Airway epithelial cell (primary cell): ENCODE data around the gene RNASE12. TPM values are rescaled to one million over a fixed set of nuclear protein-coding genes. Genes with fewer than 3 reads are reported as not detected.

Experiments used
- total RNA-seq: library from RNA; depleted of rRNA; stranded (reverse); fragments of >200 nt; gene quantifications from 2 replicates; pipeline ENCODE4 v1.2.3, GENCODE V29; 2015

RNASE12 gene
- total RNA-seq = not detected in 2 replicates

GRCh38 chr14:20591235-20591634 lies at the start of gene RNASE12:
TSS of gene RNASE12 (minus strand) at chr14:20591376. CDS start at chr14:20590723, 653 bp downstream.

GRCh38 chr14:20587489-20588154 lies 3.6 kb downstream of the RNASE12 start, which contains the start of gene RNASE11:
TSS of gene RNASE11 (minus strand) at chr14:20588001.

GRCh38 chr14:20560961-20561360 lies 30.2 kb downstream of the RNASE12 start, which contains the start of gene RNASE9:
TSS of gene RNASE9 (minus strand) at chr14:20561047.

Other genes starting within 250 kb of the RNASE12 start
- 11.1 and 12.9 TPM in 2 replicates for gene PARP2, start 247.7 kb downstream of the RNASE12 start, total RNA-seq
- gene TEP1, start 177.9 kb downstream of the RNASE12 start, total RNA-seq = 5.5 and 8.5 TPM in 2 replicates
- not detected in 2 replicates for gene KLHL33, start 155.2 kb downstream of the RNASE12 start, total RNA-seq
- gene OSGEP, start 136.6 kb downstream of the RNASE12 start, total RNA-seq = 37.9 and 54.4 TPM in 2 replicates
- 168 and 175 TPM in 2 replicates for gene APEX1, start 136.2 kb downstream of the RNASE12 start, total RNA-seq
- gene PIP4P1, start 129.9 kb downstream of the RNASE12 start, total RNA-seq = 9.7 and 14.2 TPM in 2 replicates
- gene PNP, start 122.0 kb downstream of the RNASE12 start, total RNA-seq = 128 and 138 TPM in 2 replicates
- gene RNASE10, start 85.8 kb downstream of the RNASE12 start, total RNA-seq = not detected in 2 replicates
- gene RNASE9, start 30.3 kb downstream of the RNASE12 start, total RNA-seq = not detected in 2 replicates
- gene RNASE11, start 3.4 kb downstream of the RNASE12 start, total RNA-seq = not detected in 2 replicates
- gene OR6S1, start 50.3 kb upstream of the RNASE12 start, total RNA-seq = not detected in 2 replicates
- 9.0 and 11.1 TPM in 2 replicates for gene RNASE4, start 93.2 kb upstream of the RNASE12 start, total RNA-seq
- gene ANG, start 97.4 kb upstream of the RNASE12 start, total RNA-seq = 1.5 and 5.4 TPM in 2 replicates
- gene EDDM3A, start 154.5 kb upstream of the RNASE12 start, total RNA-seq = not detected in 2 replicates
- gene EDDM3B, start 177.0 kb upstream of the RNASE12 start, total RNA-seq = not detected in 2 replicates
- not detected in 2 replicates for gene RNASE6, start 189.9 kb upstream of the RNASE12 start, total RNA-seq
- 1.1 and 1.5 TPM in 2 replicates for gene RNASE1, start 211.5 kb upstream of the RNASE12 start, total RNA-seq